Right forelimb (tissue), 1 donor: ENCODE measurements around the gene ZNF488.
"Not testable (repeated sequence)": the region's sequence is repeated elsewhere in the genome, so short reads cannot be mapped to it uniquely, and the experiment has no call there.

Experiments used
- DNase-seq: peaks from one replicate; pipeline ENCODE4 v3.0.0-alpha.2; 2018

ZNF488 gene, protein sequence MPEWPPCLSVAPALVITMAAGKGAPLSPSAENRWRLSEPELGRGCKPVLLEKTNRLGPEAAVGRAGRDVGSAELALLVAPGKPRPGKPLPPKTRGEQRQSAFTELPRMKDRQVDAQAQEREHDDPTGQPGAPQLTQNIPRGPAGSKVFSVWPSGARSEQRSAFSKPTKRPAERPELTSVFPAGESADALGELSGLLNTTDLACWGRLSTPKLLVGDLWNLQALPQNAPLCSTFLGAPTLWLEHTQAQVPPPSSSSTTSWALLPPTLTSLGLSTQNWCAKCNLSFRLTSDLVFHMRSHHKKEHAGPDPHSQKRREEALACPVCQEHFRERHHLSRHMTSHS

DNA sequence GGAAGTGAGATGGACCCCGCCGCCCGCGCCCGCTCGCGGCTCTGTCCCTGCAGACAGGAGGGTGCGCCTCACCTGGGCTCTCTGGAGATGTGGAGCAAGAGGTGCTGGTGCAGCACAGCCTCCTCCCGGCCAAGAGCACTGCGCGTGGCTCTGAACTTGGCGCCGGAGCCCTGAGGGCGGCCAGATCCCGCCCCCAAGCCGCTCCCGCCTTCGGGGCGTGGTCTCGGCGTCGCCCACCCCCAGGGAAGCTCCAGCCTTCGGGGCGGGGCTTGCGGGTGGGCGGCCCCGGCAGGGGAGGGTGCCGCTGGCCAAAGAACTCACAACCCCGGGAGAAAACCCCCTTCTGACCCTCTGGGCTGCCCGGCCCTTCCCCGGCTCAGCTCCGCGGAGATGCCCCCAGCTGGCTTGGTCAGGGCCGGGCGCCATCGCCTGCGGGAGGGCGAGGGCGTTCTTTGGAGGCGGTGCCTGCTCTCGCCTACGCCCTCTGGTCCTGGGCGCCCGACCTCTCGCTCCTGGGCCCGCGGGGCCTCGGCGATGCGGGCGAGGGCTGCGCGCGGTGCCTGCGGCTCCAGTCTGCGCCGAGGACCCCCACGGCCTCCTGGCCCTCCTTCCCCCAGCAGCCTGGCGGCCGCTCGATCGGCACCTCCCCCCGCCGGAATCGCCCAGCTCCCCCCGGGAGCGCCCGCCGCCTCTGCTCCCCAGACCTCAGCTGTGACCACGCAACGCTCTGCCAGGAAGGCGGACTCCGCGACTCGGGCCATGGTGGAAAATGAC is at the start of gene ZNF488:
ZNF488 (minus strand) TSS at position 146 of the 774 bp plus-strand sequence. CDS start 15,464 bp downstream, outside the sequence.
- DNase-seq, result peak; percentile 91

DNA sequence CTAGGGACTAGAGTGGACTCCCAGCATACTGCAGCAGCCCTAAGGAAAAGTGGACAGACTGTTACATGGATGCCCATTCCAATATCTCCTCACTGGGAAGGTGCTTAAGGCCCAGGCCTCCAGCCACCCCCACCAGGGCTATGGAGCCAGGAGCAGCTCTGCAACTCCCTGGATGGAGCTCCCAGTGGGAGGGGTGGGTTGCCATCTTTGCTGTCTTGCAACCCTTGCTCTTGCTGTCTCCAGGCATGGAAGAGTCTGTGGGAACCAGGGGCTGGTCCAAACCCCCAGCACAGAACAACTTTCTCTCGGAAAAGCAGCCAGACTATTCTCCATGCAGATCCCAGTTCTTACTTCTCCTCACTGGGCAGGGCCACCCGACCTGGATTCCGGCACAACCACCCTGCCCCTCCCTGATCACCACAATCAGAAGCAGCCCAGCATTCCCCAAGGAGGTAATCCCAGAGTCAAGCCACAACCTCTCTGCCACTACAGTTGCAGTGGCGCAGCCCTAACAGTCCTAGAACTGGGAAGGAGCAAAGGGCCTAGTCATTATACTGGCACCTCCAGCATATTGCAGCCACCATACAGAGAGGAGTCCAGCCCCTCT is 41.8 kb upstream of the ZNF488 start:
- peak; percentile 21 for DNase-seq

DNA sequence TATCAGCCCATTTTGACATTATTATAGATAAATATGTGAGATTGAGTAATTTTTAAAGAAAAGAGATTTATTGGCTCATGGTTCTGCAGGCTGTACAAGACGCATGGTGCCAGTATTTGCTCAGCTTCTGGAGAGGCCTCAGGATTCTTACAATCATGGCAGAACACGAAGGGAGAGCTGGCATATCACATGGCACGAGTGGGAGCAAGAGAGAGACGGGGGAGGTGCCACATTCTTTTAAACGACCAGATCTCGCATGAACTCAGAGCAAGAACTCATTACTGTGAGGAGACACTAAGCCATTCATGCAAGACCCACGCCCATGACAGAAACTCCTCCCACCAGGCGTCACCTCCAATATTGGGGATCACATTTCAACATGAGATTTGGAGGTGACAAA is 40.1 kb upstream of the ZNF488 start:
- no peak for DNase-seq

DNA sequence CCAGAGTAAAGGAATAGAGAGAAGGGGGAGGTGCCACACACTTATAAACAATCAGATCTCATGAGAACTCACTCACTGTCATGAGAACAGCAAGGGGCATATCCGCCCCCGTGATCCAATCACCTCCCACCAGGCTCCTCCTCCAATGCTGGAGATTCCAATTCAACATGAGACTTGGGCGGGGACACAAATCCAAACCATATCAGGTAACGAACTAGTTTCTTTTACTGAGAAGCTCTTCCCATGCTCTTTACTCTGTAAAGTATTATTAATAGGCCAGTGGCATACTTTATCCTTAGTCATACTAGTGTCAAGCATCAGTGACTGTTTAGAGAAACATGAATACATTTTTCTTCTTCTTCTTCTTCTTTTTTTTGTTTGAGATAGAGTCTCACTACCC is 39.4 kb upstream of the ZNF488 start:
- no peak for DNase-seq

DNA sequence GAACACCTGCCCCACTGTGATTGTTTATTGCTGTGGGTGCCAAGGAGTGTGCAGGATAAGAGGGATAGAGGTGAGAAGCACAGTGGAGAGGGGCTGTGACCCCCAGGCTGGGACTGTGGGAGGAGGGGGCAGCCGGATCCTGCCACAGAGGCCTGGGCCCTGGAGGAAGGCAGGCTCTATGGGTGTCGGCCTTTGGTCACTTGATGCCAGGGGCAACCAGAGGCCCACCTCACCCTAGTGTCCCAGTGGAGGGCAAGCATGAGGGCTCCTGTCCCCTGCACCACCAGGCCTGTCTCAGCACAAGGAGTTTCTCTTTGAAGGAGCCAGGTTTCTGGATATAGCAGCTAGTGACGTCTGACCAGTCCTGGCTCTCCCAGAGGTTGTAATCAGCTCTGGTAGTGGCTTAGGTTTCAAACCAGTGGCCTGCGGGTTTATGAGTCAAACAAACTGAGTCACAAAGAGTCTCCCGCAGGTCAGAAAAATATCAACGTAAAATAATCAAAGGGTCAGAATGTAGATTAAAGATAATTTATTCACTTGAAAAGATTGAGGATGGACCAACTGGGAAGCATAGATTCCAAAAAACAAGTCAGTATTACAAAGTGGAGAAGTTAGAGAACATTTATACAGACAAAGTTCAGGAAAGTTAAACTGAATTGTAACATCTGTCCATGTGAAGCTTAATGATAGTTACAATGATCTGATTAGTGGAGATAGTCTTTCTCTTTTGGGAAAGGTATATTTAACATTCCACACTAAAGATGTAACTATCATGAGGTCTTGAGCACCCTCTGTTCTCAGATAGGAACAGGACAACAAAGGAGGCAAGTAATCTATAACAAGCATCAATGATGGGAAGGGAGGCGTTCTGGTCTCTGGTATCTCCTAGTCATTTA is 37.2 kb upstream of the ZNF488 start:
- no peak for DNase-seq

DNA sequence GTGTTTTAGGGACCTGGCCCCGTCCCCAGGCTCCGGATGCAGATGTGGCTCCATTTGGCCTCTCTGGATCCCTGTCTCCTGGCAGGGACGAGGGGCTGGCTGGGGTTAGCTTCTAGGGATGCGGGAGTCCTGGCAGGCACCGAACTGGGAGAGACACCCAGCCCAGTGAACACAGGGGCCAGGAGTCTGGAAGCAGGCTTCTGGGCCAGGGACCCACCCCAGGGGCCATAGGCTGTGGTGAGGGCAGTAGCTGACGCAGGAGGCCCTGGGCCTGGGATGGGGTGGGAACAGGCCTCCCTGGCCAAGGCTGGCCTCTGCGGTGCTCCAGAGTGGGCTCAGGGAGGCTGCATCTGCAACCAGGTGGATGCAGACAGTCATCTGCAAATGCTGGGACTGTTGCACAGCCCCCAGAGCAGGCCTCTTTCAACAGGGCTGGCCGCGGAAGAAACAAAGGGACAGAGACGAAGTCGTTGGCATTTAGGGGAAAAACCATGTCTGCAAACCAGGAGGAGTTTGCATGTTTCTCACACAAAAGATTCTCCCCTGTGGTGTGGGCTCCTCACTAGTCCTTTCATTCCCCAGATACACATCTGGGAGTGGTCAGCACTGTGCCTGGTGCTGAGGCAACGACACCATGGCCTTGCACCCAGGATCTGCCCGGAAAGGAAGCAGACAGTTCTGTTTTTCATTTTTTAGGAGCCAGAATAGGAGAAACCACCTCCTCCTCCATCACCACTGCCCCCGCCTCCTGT is 36.4 kb upstream of the ZNF488 start:
- DNase-seq, result no peak

DNA sequence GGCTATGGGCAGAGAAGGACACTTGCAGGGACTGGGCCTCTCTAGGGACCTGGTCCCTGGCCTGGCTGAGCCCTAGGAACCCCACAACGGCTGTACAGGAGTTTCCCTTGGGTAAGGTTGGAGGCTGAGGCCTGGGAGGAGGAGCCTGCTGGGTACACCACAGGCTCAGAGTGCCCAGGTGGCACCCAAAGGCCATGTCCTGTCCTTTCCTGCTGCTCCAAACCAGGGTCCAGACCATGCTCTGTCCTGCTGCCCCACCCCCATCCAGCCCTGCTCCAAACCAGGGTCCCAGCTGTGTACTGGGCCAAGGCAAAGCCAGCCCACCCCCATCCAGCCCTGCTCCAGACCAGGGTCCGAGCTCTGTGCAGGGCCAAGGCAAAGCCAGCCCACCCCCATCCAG is 35.3 kb upstream of the ZNF488 start:
- no peak for DNase-seq

DNA sequence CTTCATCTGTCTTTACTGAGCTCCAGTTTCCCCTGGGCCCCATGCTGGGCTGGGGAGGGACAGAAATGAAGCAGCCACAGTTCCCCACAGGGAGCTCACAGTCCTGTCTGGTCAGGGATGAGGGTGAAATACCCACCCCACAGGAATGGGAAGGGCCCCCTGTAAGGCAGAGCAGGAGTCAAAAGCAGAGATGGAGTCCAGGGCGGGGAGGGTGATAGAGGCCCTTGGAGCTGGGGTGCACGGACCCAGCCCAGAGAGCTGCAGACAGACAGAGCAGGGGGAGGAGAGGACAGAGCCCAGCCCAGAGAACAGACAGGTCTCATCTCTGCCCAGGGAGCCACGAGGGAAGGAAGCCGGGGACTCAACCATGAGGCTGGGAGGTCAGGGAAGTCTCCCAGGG is 34.9 kb upstream of the ZNF488 start:
- DNase-seq, result no peak

DNA sequence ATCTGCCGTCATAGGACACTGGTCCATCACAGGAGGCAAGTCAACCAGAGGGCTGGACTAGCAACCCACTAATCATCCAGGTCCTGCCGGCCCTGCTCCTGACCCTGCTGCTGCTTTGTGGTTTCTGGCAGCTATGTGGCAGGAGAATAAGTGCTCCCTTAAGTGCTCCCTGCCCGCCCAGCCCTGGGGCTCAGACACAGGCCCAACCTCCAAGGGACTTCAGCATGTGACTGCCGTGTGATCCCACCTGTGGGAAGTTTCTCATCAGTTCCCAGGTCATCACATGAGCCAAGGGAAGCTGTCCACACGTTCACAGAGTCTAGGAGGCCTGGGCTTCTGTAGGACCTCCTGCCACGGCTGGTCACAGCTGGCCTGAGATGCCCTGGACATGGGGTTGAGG is 34.2 kb upstream of the ZNF488 start:
- DNase-seq, result no peak

DNA sequence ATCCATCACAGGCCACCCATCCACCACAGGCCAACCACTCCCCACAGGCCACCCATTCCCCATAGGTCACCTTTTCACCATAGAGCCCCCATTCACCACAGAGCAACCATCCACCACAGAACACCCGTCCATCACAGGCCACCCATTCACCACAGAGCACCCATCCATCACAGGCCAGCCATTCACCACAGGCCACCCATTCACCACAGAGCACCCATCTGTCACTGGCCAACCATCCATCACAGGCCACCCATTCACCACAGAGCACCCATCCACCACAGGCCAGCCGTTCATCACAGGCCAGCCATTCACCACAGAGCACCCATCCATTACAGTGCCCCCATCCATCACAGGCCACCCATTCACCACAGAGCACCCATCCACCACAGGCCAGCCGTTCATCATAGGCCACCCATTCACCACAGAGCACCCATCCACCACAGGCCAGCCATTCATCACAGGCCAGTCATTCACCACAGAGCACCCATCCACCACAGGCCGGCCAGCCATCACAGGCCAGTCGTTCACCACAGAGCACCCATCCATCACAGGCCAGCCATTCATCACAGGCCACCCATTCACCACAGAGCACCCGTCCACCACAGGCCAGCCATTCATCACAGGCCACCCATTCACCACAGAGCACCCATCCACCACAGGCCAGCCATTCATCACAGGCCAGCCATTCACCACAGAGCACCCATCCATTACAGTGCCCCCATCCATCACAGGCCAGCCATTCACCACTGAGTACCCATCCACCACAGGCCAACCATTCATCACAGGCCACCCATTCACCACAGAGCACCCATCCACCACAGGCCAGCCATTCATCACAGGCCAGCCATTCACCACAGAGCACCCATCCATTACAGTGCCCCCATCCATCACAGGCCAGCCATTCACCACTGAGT is 32.5 kb upstream of the ZNF488 start:
- not testable (repeated sequence) for DNase-seq

DNA sequence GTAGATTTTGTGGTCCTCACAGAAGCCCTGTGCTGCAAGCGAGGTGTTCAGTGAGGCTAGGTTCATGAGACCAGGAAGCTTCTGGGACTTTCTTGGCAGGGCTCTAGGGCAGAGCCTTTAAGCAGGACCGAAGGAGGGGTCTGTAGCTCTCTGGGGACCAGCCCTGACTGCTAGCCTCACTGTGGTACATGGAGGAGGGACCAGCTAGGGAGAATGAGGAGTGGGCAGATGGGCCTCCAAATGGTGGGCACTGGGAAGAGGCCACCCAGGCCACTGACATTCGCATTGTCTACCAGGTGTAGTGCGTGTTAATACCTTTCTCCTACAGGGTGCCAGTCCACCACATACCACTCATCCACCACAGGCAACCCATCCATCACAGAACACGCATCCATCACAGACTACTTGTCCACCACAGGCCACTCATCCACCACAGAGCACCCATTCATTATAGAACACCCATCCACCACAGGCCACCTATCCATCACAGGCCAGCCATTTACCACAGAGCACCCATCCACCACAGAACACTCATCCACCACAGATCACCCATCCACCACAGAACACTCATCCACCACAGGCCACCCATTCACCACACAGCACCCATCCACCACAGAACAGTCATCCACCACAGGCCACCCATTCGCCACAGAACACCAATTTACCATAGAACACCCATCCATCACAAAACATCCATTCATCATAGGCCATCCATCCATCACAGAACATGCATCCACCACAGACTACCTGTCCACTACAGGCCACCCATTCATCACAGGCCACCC is 31.6 kb upstream of the ZNF488 start:
- DNase-seq, result no peak

DNA sequence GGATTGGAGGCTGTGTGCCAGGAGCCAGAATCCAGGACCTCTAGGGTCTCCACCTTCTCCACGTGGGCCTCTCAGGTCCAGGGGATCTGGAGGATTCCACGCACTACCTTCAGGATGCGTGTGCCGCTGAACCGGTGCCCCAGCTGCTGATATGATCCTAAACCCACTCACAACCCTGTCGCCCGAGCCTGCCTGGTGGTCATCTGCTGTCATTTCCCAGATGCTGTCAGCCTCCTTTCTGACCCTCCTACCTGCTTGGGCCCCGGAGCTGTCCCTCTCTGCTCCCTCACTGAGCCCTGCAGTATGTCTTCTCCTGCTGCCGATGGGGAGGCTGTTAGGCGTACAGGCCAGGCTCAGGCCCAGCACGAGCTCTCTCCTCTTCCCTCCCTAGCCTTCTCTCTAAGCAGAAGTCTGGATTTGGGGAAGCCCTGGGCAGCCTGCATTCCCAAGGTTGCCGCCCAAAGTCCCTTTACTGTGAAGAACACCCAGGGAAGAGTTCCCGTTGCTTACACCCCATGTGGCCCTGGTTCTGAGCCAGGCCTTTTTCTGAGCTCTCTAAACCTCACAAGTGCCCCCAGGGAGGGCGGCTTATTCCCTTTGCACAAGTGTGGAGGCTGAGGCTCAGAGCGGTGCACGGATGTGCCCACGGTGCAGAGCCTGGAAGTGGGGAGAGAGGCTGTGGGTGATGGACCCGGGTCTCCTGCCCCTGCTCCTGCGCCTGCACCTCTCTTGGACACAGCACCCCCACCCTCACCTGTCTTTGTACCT is 30.8 kb upstream of the ZNF488 start:
- DNase-seq, result no peak

DNA sequence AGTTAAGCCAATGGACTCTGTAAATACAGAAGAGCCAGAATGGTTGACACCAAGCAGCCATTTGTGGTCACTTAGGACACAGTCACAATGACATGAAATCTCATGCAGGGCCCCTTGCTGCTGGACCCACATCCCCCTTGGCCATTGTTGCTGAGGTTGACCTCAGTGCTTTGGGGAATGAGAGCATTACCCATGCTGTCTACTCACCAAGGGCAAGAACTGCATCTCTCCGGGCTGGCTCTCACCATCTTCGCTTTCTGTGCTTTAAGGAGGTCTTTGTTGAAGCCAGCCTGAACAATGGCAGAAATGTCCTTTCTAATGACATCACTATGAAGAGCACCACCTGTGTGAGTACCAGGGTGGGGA is 30.1 kb upstream of the ZNF488 start:
- DNase-seq, result no peak

DNA sequence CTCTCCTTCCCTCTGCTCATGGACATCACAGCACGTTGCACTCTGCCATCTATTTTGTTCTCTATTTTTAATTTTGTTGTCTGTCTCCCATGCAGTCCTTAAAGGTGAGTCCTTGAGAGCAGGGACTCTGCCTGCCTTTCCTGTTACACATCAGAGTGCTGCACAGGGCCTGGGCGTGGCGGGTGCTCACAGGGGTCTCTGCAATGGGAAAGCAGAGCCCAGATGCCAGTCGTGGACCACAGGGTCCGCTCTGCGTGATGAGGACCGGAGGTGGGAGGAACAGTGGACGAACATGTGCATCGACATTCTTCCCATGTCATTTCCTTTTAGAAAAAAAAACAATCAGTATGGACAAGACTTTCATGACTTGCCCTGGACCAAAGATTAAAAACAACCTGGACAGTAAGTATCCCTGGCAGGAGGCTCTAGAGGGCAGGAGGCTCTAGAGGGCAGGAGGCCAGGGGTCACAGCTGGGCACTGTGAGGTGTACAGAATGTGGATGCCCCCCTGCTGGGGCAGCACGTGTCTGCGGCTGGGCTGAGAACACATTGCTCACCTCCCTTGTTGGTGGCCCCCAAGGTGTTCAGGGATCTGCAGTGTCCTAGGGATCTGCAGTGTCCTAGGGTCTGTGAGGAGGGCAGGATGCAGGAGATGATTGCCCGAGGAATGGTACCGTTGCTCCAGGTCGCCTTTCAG is 29.6 kb upstream of the ZNF488 start:
- DNase-seq, result no peak

DNA sequence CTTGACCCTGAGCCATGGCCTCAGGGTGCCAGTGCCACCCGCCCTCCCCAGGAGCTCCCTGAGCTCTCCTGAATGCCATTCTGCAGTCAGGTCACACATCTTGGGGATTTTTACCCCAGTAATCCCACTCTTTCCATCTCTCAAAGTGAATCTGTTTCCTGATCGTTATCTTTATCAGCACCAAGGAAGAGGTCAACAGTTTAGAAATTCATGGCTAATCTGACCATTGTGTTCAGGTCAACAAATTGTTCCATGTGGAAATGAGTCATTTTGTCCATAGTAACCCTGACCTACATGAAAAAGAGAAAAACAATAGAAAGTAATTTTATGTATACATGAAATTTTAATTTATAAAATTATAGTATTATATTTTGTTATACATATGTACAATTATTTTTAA is 28.8 kb upstream of the ZNF488 start:
- no peak for DNase-seq

DNA sequence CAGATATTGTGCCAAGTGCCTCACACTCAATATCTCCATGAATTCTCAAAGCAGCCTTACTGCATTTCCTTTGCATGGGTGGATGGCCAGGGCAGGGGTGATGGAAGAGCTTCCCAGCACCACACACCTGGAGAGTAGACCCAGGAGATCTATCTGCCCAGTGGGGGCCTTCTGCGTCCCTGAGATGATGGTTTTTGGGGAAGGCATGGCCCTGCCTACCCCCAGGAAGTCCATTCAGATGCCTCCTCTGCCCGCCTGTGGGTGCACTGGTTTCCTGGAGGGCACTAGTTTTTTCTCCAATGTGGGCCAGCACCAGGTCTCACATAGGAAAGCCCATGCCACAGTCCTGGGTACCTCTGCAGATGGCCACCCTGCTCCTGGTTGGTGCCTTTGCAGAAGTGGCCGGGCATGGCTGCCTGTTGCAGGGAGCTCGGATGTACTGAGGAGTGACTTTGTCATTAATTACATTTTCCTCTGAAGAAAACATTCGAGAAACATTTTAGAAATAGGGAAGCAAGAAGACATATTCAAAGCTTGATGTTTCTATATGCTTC is 28.2 kb upstream of the ZNF488 start:
- DNase-seq, result no peak

DNA sequence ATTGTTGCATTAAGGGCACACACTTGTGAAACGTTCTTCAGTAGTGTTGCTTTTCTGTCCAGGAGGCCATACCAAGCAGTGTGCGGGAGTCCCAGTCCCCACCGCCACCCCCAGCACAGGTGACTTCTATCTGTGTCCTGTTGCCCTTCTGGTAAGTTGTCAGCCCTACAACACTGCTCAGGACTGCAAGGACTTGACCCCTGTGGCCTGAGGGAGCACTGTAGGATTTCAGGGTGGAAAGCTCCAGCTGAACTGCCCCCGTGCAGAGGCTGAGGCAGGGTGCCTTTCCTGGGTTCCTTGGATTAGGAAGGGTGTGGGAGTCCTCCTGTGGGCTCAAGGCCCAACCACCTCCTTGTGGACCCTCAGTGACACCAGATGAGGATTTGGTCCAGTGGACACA is 26.8 kb upstream of the ZNF488 start:
- DNase-seq, result no peak

DNA sequence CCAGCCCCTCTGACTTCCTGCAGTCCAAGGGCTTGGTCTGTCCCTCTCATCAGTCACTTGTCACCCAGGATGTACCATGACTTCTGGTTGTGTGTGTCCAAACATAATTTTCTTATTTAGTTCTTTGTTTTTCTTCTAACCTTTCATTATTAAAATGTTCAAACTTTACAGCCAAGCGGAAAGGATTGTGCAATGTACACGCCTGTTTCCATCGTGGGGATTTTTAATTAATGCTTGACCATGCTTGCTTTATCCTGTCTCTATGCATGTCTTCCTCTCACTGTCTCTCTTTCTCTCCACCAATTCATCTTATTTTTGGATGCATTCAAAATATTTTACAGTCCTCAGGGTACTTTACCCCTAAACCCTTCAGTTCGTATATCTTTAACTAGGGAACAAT is 26.2 kb upstream of the ZNF488 start:
- no peak for DNase-seq

DNA sequence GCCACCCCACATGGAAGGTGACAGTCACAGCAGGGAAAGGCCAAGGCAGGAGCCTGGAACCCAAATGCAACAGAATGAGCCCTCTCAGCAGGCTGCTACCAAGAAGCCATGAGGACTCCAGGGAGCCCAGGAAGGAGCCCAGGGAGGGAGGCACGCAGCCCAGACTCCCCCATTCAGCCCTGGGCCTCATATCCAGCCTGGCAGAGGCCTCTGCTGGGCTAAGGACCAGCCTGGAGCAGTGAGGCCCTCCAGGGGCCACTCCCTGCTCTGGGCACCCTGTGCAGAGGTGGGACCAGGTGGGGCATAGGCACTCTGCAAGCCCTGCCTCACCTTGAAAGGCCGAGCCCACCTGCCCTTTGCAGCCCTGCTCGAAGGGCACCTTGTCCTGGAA is 25.8 kb upstream of the ZNF488 start:
- no peak for DNase-seq
